GM23338 (cell line): ENCODE results near the gene DUSP15.

Experiments
- EZH2phosphoT487 ChIP-seq: fragments of 200-600 bp; sonication (generic); IDR thresholded peaks from one replicate; pipeline ENCODE4 v1.8.1; 2018; ENCODE audit warnings: antibody characterized with exemption; ENCODE audit not compliant: unreplicated experiment
- POLR2AphosphoS5 ChIP-seq: IDR thresholded peaks from 2 replicates; pipeline ENCODE4 v1.6.1; 2016; ENCODE audit warnings: antibody characterized with exemption, low read depth
- STAT1 ChIP-seq: IDR thresholded peaks from one replicate; pipeline ENCODE4 v1.6.1; 2016; ENCODE audit warnings: antibody characterized with exemption; ENCODE audit not compliant: unreplicated experiment
- TF ChIP-seq, protein P1 (sequence below), 2 experiments: fragments of 200-600 bp in 1 of 2; sonication (generic) in 1 of 2; conservative IDR thresholded peaks; 2 replicates each; pipeline versions ENCODE4 v1.5.1 to v1.6.1; 2016 to 2017; ENCODE audit warnings: antibody characterized with exemption in 2 of 2, low read depth in 2 of 2, mild to moderate bottlenecking in 2 of 2, moderate library complexity in 1 of 2
- TF ChIP-seq, protein P2 (sequence below): IDR thresholded peaks from 2 replicates; pipeline ENCODE4 v1.6.1; 2016; ENCODE audit warnings: antibody characterized with exemption

DNA sequence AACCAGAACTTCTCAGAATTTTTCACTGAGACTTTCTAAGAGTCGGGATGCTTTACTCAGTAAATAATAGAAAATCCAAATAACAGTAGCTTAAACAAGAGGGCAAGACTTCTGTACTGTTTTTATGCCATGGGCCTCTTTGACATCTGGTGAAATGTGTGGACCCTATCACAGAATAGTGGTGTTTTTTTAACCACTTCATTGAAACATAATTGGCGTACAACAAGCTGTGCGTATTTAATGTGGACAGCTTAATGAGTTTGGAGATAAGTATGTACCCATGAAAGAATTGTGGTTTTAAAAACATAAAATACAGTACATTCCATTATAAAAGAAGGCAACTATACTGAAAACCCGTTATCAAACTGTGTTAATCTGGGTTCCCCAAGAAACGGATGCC is 43.8 kb upstream of the DUSP15 start:
- TF ChIP-seq, protein P1, sequence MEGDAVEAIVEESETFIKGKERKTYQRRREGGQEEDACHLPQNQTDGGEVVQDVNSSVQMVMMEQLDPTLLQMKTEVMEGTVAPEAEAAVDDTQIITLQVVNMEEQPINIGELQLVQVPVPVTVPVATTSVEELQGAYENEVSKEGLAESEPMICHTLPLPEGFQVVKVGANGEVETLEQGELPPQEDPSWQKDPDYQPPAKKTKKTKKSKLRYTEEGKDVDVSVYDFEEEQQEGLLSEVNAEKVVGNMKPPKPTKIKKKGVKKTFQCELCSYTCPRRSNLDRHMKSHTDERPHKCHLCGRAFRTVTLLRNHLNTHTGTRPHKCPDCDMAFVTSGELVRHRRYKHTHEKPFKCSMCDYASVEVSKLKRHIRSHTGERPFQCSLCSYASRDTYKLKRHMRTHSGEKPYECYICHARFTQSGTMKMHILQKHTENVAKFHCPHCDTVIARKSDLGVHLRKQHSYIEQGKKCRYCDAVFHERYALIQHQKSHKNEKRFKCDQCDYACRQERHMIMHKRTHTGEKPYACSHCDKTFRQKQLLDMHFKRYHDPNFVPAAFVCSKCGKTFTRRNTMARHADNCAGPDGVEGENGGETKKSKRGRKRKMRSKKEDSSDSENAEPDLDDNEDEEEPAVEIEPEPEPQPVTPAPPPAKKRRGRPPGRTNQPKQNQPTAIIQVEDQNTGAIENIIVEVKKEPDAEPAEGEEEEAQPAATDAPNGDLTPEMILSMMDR (conservative IDR thresholded peaks at IDR 0.05; ENCODE audit: low read depth in 2 of 2) = no peak
- TF ChIP-seq POLR2AphosphoS5 (no peak), EZH2phosphoT487 (no peak), STAT1 (no peak)
- TF ChIP-seq, protein P2, sequence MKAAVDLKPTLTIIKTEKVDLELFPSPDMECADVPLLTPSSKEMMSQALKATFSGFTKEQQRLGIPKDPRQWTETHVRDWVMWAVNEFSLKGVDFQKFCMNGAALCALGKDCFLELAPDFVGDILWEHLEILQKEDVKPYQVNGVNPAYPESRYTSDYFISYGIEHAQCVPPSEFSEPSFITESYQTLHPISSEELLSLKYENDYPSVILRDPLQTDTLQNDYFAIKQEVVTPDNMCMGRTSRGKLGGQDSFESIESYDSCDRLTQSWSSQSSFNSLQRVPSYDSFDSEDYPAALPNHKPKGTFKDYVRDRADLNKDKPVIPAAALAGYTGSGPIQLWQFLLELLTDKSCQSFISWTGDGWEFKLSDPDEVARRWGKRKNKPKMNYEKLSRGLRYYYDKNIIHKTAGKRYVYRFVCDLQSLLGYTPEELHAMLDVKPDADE = no peak
